CD4-positive, CD25-positive, alpha-beta regulatory T cell (primary cell): ENCODE measurements around the gene AKNAD1. TPM values are rescaled to one million over a fixed set of nuclear protein-coding genes. Genes with fewer than 3 reads are reported as not detected.
A peak's percentile ranks its signal among the peaks of the same experiment; 100 is the strongest.
"Not testable (repeated sequence)": the region's sequence is repeated elsewhere in the genome, so short reads cannot be mapped to it uniquely, and the experiment has no call there.

Experiments used
- ATAC-seq, 2 donors: fragments of 150-1000 bp; cut with Tn5 transposase; one replicate each; pipeline ENCODE4 v1.10.0; 2021; ENCODE audit warnings: low read depth in 2 of 2, moderate number of reproducible peaks in 2 of 2, moderate library complexity in 1 of 2
- DNase-seq, 3 donors: peaks; one replicate each; pipeline versions ENCODE4 v3.0.0 to v3.0.0-alpha.2; 2012 to 2022; ENCODE audit warnings: mixed read lengths in 1 of 3
- H3K27ac ChIP-seq: one replicate; pipeline ENCODE4 v1.7.0; 2013; ENCODE audit warnings: mild to moderate bottlenecking, low read length; ENCODE audit not compliant: insufficient read depth, poor library complexity, severe bottlenecking
- H3K27me3 ChIP-seq: one replicate; pipeline ENCODE4 v1.7.0; 2013; ENCODE audit warnings: low read length; ENCODE audit not compliant: control insufficient read depth, insufficient read depth
- H3K36me3 ChIP-seq: one replicate; pipeline ENCODE4 v1.7.0; 2013; ENCODE audit warnings: mild to moderate bottlenecking, low read length, moderate library complexity; ENCODE audit not compliant: control insufficient read depth, insufficient read depth
- H3K4me1 ChIP-seq: 2 replicates; pipeline ENCODE4 v1.7.0; 2013; ENCODE audit warnings: mild to moderate bottlenecking, low read length; ENCODE audit not compliant: insufficient read depth, control insufficient read depth, poor library complexity, severe bottlenecking
- H3K4me3 ChIP-seq: one replicate; pipeline ENCODE4 v1.7.0; 2013; ENCODE audit warnings: low read depth, mild to moderate bottlenecking, low read length, moderate library complexity
- H3K9me3 ChIP-seq, 2 experiments: 1 replicate in 1 of 2; 2 replicates in 1 of 2; pipeline ENCODE4 v1.7.0; 2013; ENCODE audit warnings: low read length in 2 of 2, mild to moderate bottlenecking in 1 of 2, moderate library complexity in 1 of 2; ENCODE audit not compliant: control insufficient read depth in 2 of 2
- H3K27ac Mint-ChIP-seq, 3 donors: one replicate each; pipeline ENCODE4 v1.8.0; 2020 to 2022; ENCODE audit warnings: mild to moderate bottlenecking in 3 of 3, mixed read lengths in 3 of 3, moderate library complexity in 2 of 3
- H3K27me3 Mint-ChIP-seq: one replicate; pipeline ENCODE4 v1.8.0; 2022; ENCODE audit warnings: mild to moderate bottlenecking, mixed read lengths
- H3K36me3 Mint-ChIP-seq: one replicate; pipeline ENCODE4 v1.8.0; 2020; ENCODE audit warnings: mixed read lengths
- H3K4me1 Mint-ChIP-seq, 4 donors: one replicate each; pipeline ENCODE4 v1.8.0; 2020 to 2022; ENCODE audit warnings: mixed read lengths in 4 of 4, mild to moderate bottlenecking in 1 of 4
- H3K4me3 Mint-ChIP-seq, 4 donors: one replicate each; pipeline ENCODE4 v1.8.0; 2020 to 2022; ENCODE audit warnings: mild to moderate bottlenecking in 4 of 4, mixed read lengths in 4 of 4, moderate library complexity in 3 of 4
- H3K9me3 Mint-ChIP-seq, 7 donors: one replicate each; pipeline ENCODE4 v1.8.0; 2020 to 2022; ENCODE audit warnings: mixed read lengths in 7 of 7, mild to moderate bottlenecking in 3 of 7, moderate library complexity in 2 of 7
- polyA plus RNA-seq, 4 donors: library from polyadenylated mRNA; unstranded; fragments of 300-500 nt; fragmentation: Illumina TruSeq; gene quantifications; one replicate each; pipeline ENCODE4 v1.2.3, GENCODE V29; 2021
- total RNA-seq: library from RNA; stranded (reverse); gene quantifications from one replicate; pipeline ENCODE4 v1.2.3, GENCODE V29; 2022

AKNAD1 gene
- total and polyA plus RNA-seq, 5 donors from 2014 or later: not detected

GRCh38 chr1:108889706-108890384 lies 33.0 kb upstream of the AKNAD1 start:
- Mint-ChIP-seq H3K4me1 (no peaks in the 10 kb centered on the region), H3K27ac (peak overlapping the region in 1 of 3 donors; percentile 21), H3K27me3 (no peaks in the 10 kb centered on the region), H3K4me3 (no peak overlapping the region), H3K9me3 (no peaks in the 10 kb centered on the region), H3K36me3 (no peaks in the 10 kb centered on the region)
- H3K4me3 ChIP-seq: no peak overlapping the region
- no peaks in the 10 kb centered on the region for H3K9me3 ChIP-seq
- no peaks in the 10 kb centered on the region for H3K36me3 ChIP-seq
- ATAC-seq: no peak
- H3K27me3 ChIP-seq: no peaks in the 10 kb centered on the region
- no peaks in the 10 kb centered on the region for H3K4me1 ChIP-seq
- no peak for DNase-seq
- no peak overlapping the region for H3K27ac ChIP-seq

GRCh38 chr1:108889006-108889645 lies 32.2 kb upstream of the AKNAD1 start:
- not testable (repeated sequence) for H3K27me3 ChIP-seq, ATAC-seq, H3K27ac ChIP-seq, H3K4me3 ChIP-seq, DNase-seq, H3K27ac Mint-ChIP-seq, H3K4me1 ChIP-seq, H3K4me1 Mint-ChIP-seq, H3K36me3 ChIP-seq, H3K27me3 Mint-ChIP-seq, H3K9me3 Mint-ChIP-seq, H3K9me3 ChIP-seq, H3K36me3 Mint-ChIP-seq, H3K4me3 Mint-ChIP-seq

- ATAC-seq (no peak), DNase-seq (no peak)
- no peaks in the 10 kb centered on the region for H3K36me3 ChIP-seq
- H3K27ac ChIP-seq: no peak overlapping the region
- no peaks in the 10 kb centered on the region for H3K4me1 ChIP-seq
- Mint-ChIP-seq H3K4me3 (no peak overlapping the region), H3K27ac (peak overlapping the region in 1 of 3 donors; percentile 11), H3K4me1 (peaks cover 0 to 5% (median 0%) of the 10 kb centered on the region in 4 donors), H3K27me3 (no peaks in the 10 kb centered on the region), H3K9me3 (no peaks in the 10 kb centered on the region), H3K36me3 (no peaks in the 10 kb centered on the region)
- no peaks in the 10 kb centered on the region for H3K27me3 ChIP-seq
- no peaks in the 10 kb centered on the region for H3K9me3 ChIP-seq
- H3K4me3 ChIP-seq: no peak overlapping the region
Measured at GRCh38 chr1:108886292-108886691, 29.4 kb upstream of the AKNAD1 start.

- Histone ChIP-seq H3K27me3 (no peaks in the 10 kb centered on the region), H3K36me3 (no peaks in the 10 kb centered on the region), H3K9me3 (no peaks in the 10 kb centered on the region), H3K27ac (no peak overlapping the region), H3K4me1 (no peaks in the 10 kb centered on the region), H3K4me3 (no peak overlapping the region)
- Mint-ChIP-seq H3K9me3 (no peaks in the 10 kb centered on the region), H3K36me3 (no peaks in the 10 kb centered on the region), H3K27ac (no peak overlapping the region), H3K27me3 (no peaks in the 10 kb centered on the region), H3K4me3 (no peak overlapping the region), H3K4me1 (peaks cover 0 to 9% (median 0%) of the 10 kb centered on the region in 4 donors)
- no peak for DNase-seq
- ATAC-seq: no peak
Measured at GRCh38 chr1:108884968-108885367, 28.1 kb upstream of the AKNAD1 start.

GRCh38 chr1:108882837-108883236 lies 25.9 kb upstream of the AKNAD1 start:
- Histone ChIP-seq H3K9me3 (no peaks in the 10 kb centered on the region), H3K36me3 (no peaks in the 10 kb centered on the region)
- no peak for DNase-seq

GRCh38 chr1:108881369-108881768 lies 24.5 kb upstream of the AKNAD1 start:
- Mint-ChIP-seq H3K27ac (no peak overlapping the region), H3K9me3 (no peaks in the 10 kb centered on the region), H3K27me3 (peaks cover 8% of the 10 kb centered on the region), H3K36me3 (no peaks in the 10 kb centered on the region), H3K4me3 (peak overlapping the region in 1 of 4 donors; percentile 34), H3K4me1 (peaks cover 6 to 28% (median 11%) of the 10 kb centered on the region in 4 donors)
- Histone ChIP-seq H3K27ac (no peak overlapping the region), H3K36me3 (no peaks in the 10 kb centered on the region), H3K4me1 (peaks cover 7% of the 10 kb centered on the region), H3K27me3 (peaks cover 2% of the 10 kb centered on the region), H3K4me3 (no peak overlapping the region), H3K9me3 (no peaks in the 10 kb centered on the region)
- ATAC-seq (no peak), DNase-seq (no peak)

More at GRCh38 chr1:108882837-108883236, 25.9 kb upstream of the AKNAD1 start:
- Histone ChIP-seq H3K4me3 (no peak overlapping the region), H3K4me1 (peaks cover 1% of the 10 kb centered on the region), H3K27me3 (peaks cover under 1% of the 10 kb centered on the region), H3K27ac (no peak overlapping the region)
- H3K4me1 Mint-ChIP-seq: peaks cover 2 to 20% (median 4%) of the 10 kb centered on the region in 4 donors
- H3K9me3 Mint-ChIP-seq: no peaks in the 10 kb centered on the region
- H3K27ac Mint-ChIP-seq: no peak overlapping the region
- H3K36me3 Mint-ChIP-seq: no peaks in the 10 kb centered on the region
- H3K4me3 Mint-ChIP-seq: no peak overlapping the region
- H3K27me3 Mint-ChIP-seq: no peaks in the 10 kb centered on the region
- no peak for ATAC-seq

- Histone ChIP-seq H3K4me3 (no peak overlapping the region), H3K4me1 (peaks cover 7% of the 10 kb centered on the region), H3K36me3 (no peaks in the 10 kb centered on the region), H3K9me3 (no peaks in the 10 kb centered on the region), H3K27me3 (peaks cover 2% of the 10 kb centered on the region), H3K27ac (no peak overlapping the region)
- Mint-ChIP-seq H3K27me3 (peaks cover 12% of the 10 kb centered on the region), H3K9me3 (no peaks in the 10 kb centered on the region), H3K4me3 (no peak overlapping the region), H3K4me1 (peaks cover 6 to 30% (median 13%) of the 10 kb centered on the region in 4 donors), H3K27ac (no peak overlapping the region), H3K36me3 (no peaks in the 10 kb centered on the region)
- no peak for ATAC-seq
- no peak for DNase-seq
Measured at GRCh38 chr1:108880850-108881249, 24.0 kb upstream of the AKNAD1 start.

GRCh38 chr1:108878678-108879077 lies 21.8 kb upstream of the AKNAD1 start:
- Mint-ChIP-seq H3K4me3 (peak overlapping the region in 2 of 4 donors; percentile 48 to 96), H3K36me3 (no peaks in the 10 kb centered on the region), H3K27me3 (peaks cover 16% of the 10 kb centered on the region), H3K9me3 (no peaks in the 10 kb centered on the region), H3K4me1 (peaks cover 6 to 24% (median 13%) of the 10 kb centered on the region in 4 donors), H3K27ac (no peak overlapping the region)
- H3K9me3 ChIP-seq: no peaks in the 10 kb centered on the region
- H3K4me3 ChIP-seq: no peak overlapping the region
- H3K27ac ChIP-seq: no peak overlapping the region
- DNase-seq: no peak
- H3K36me3 ChIP-seq: no peaks in the 10 kb centered on the region
- no peak for ATAC-seq
- H3K4me1 ChIP-seq: peaks cover 7% of the 10 kb centered on the region
- H3K27me3 ChIP-seq: peaks cover 2% of the 10 kb centered on the region
